HEK293 (cell line): Measurements from ENCODE around the gene SLC26A4.

Experiments
- CTCF ChIA-PET: fragments of 350-600 bp; formaldehyde crosslinking; extraction: SDS; loops from one replicate; lab custom pipeline; 2021; ENCODE audit warnings: antibody characterized with exemption; lab: Yijun Ruan, JAX
- POLR2A ChIA-PET: fragments of 300-600 bp; formaldehyde crosslinking; extraction: SDS; loops from one replicate; lab custom pipeline; 2020; ENCODE audit warnings: antibody characterized with exemption, inconsistent platforms; lab: Yijun Ruan, JAX
- H3K27ac ChIP-seq: fragments of 200-500 bp; sonication (Bioruptor generic); 2 replicates; pipeline ENCODE4 v1.5.1; 2014; ENCODE audit warnings: low read depth, low read length, control low read depth, inconsistent platforms; ENCODE audit errors: extremely low read depth
- H3K36me3 ChIP-seq, 2 experiments: fragments of 200-500 bp in 1 of 2; sonication (Bioruptor generic) in 1 of 2; 1 replicate in 1 of 2; 2 replicates in 1 of 2; pipeline ENCODE4 v1.5.1; 2014 to 2017; ENCODE audit warnings: inconsistent platforms in 2 of 2, low read length in 2 of 2; ENCODE audit not compliant: control insufficient read depth in 2 of 2, insufficient read depth in 1 of 2
- H3K4me1 ChIP-seq: fragments of 200-500 bp; sonication (Bioruptor generic); 2 replicates; pipeline ENCODE4 v1.5.1; 2014; ENCODE audit warnings: mild to moderate bottlenecking, low read length, inconsistent platforms; ENCODE audit not compliant: control insufficient read depth, insufficient read depth
- H3K4me3 ChIP-seq: 2 replicates; pipeline ENCODE4 v1.5.1; 2011; ENCODE audit warnings: low read depth, mild to moderate bottlenecking, control low read depth, low read length, moderate library complexity
- H3K9me3 ChIP-seq: fragments of 200-500 bp; sonication (Bioruptor generic); 2 replicates; pipeline ENCODE4 v1.5.1; 2014; ENCODE audit warnings: low read depth, low read length, inconsistent platforms; ENCODE audit not compliant: control insufficient read depth, insufficient read depth
- EGR2 ChIP-seq: fragments of 450-650 bp; formaldehyde crosslinking; IDR thresholded peaks from 2 replicates; pipeline ENCODE4 v1.5.1; 2016; ENCODE audit warnings: low read depth, missing biosample characterization, missing genetic modification characterization
- GLI2 ChIP-seq: fragments of 450-650 bp; formaldehyde crosslinking; IDR thresholded peaks from 2 replicates; pipeline ENCODE4; 2017; ENCODE audit warnings: missing biosample characterization, missing genetic modification characterization, low read depth, borderline replicate concordance
- IKZF3 ChIP-seq: fragments of 450-650 bp; IDR thresholded peaks from 2 replicates; pipeline ENCODE4 v1.5.0; 2018; ENCODE audit warnings: missing biosample characterization, mild to moderate bottlenecking, missing genetic modification characterization, moderate library complexity
- PBX3 ChIP-seq: sonication (generic); formaldehyde crosslinking; IDR thresholded peaks from 2 replicates; pipeline ENCODE4 v1.8.1; 2022; ENCODE audit warnings: mild to moderate bottlenecking, moderate library complexity, missing genetic modification reagents
- REPIN1 ChIP-seq: fragments of 450-650 bp; formaldehyde crosslinking; IDR thresholded peaks from 2 replicates; pipeline ENCODE4 v1.5.1; 2017; ENCODE audit warnings: missing biosample characterization, missing genetic modification characterization, low read depth
- SCRT1 ChIP-seq: fragments of 450-650 bp; formaldehyde crosslinking; IDR thresholded peaks from 2 replicates; pipeline ENCODE4 v1.5.1; 2016; ENCODE audit warnings: missing biosample characterization, missing genetic modification characterization, borderline replicate concordance
- SCRT2 ChIP-seq: fragments of 450-650 bp; formaldehyde crosslinking; IDR thresholded peaks from 2 replicates; pipeline ENCODE4 v1.5.1; 2016; ENCODE audit warnings: missing biosample characterization, missing genetic modification characterization
- SP7 ChIP-seq: fragments of 450-650 bp; formaldehyde crosslinking; IDR thresholded peaks from 2 replicates; pipeline ENCODE4 v1.5.1; 2016; ENCODE audit warnings: missing biosample characterization, missing genetic modification characterization
- ZBTB11 ChIP-seq: fragments of 450-650 bp; formaldehyde crosslinking; conservative IDR thresholded peaks from 2 replicates; pipeline ENCODE4 v1.5.1; 2016; ENCODE audit warnings: low read depth, missing biosample characterization, missing genetic modification characterization
- ZBTB8A ChIP-seq: fragments of 450-650 bp; formaldehyde crosslinking; IDR thresholded peaks from 2 replicates; pipeline ENCODE4 v1.5.1; 2016; ENCODE audit warnings: missing biosample characterization, missing genetic modification characterization
- ZNF112 ChIP-seq: fragments of 450-650 bp; formaldehyde crosslinking; IDR thresholded peaks from 2 replicates; pipeline ENCODE4 v1.5.0; 2017; ENCODE audit warnings: missing biosample characterization, missing genetic modification characterization
- ZNF132 ChIP-seq: fragments of 450-650 bp; formaldehyde crosslinking; IDR thresholded peaks from 2 replicates; pipeline ENCODE4 v1.5.1; 2017; ENCODE audit warnings: missing biosample characterization, missing genetic modification characterization, borderline replicate concordance
- ZNF169 ChIP-seq: fragments of 450-650 bp; formaldehyde crosslinking; IDR thresholded peaks from 2 replicates; pipeline ENCODE4 v1.5.1; 2016; ENCODE audit warnings: missing biosample characterization, missing genetic modification characterization
- ZNF174 ChIP-seq: fragments of 450-650 bp; formaldehyde crosslinking; IDR thresholded peaks from 2 replicates; pipeline ENCODE4 v1.5.0; 2017; ENCODE audit warnings: missing biosample characterization, mild to moderate bottlenecking, missing genetic modification characterization
- ZNF211 ChIP-seq: fragments of 450-650 bp; formaldehyde crosslinking; IDR thresholded peaks from 2 replicates; pipeline ENCODE4 v1.5.1; 2016; ENCODE audit warnings: low read depth, missing biosample characterization, missing genetic modification characterization
- ZNF239 ChIP-seq: fragments of 450-650 bp; formaldehyde crosslinking; IDR thresholded peaks from 2 replicates; pipeline ENCODE4 v1.5.1; 2016; ENCODE audit warnings: missing biosample characterization, missing genetic modification characterization
- ZNF311 ChIP-seq: fragments of 450-650 bp; formaldehyde crosslinking; IDR thresholded peaks from 2 replicates; pipeline ENCODE4 v1.5.1; 2017; ENCODE audit warnings: missing biosample characterization, missing genetic modification characterization, borderline replicate concordance
- ZNF350 ChIP-seq: fragments of 450-650 bp; formaldehyde crosslinking; IDR thresholded peaks from 2 replicates; pipeline ENCODE4 v1.5.0; 2017; ENCODE audit warnings: missing biosample characterization, mild to moderate bottlenecking, missing genetic modification characterization
- ZNF658 ChIP-seq: fragments of 450-650 bp; formaldehyde crosslinking; IDR thresholded peaks from 2 replicates; pipeline ENCODE4; 2016; ENCODE audit warnings: missing biosample characterization, missing genetic modification characterization
- ZNF664 ChIP-seq: fragments of 450-650 bp; formaldehyde crosslinking; IDR thresholded peaks from 2 replicates; pipeline ENCODE4 v1.5.1; 2016; ENCODE audit warnings: missing biosample characterization, missing genetic modification characterization
- ZNF707 ChIP-seq: fragments of 450-650 bp; formaldehyde crosslinking; IDR thresholded peaks from 2 replicates; pipeline ENCODE4 v1.5.1; 2016; ENCODE audit warnings: missing biosample characterization, missing genetic modification characterization
- ZNF785 ChIP-seq: fragments of 450-650 bp; formaldehyde crosslinking; IDR thresholded peaks from 2 replicates; pipeline ENCODE4 v1.5.1; 2016; ENCODE audit warnings: missing biosample characterization, missing genetic modification characterization
- ZNF830 ChIP-seq: fragments of 450-650 bp; IDR thresholded peaks from 2 replicates; pipeline ENCODE4 v1.5.0; 2018; ENCODE audit warnings: missing biosample characterization, missing genetic modification characterization, low read depth, mild to moderate bottlenecking, moderate library complexity
- TF ChIP-seq, protein P1 (sequence below): fragments of 450-650 bp; IDR thresholded peaks from 2 replicates; pipeline ENCODE4 v1.5.1; 2018; ENCODE audit warnings: missing biosample characterization, missing genetic modification characterization

The SLC26A4 gene

DNA sequence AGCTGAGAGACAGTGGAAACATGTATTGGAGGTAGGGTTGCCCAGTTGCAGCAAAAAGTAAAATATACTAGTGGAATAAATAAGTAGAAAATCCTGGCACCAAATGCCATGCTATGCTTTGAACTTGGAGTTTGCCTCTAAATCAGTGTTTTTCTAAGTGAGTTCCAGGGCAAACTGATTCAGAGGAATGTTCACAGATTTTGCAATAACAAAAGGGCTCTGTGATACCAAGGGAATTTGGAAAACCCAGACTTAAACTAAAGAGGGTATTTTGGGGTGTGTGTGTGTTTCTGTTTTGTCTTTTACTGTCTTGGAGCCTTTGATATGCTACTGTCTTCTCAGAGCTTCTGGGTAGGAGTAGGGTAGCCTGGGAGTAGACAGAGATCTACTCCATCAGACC is 39.9 kb downstream of the SLC26A4 start:
- no peak overlapping the region for H3K27ac ChIP-seq
- no peaks in the 10 kb centered on the region for H3K9me3 ChIP-seq
- no peaks in the 10 kb centered on the region for H3K4me1 ChIP-seq
- ChIA-PET CTCF (no interaction called here), POLR2A (no interaction called here)
- no peaks in the 10 kb centered on the region for H3K36me3 ChIP-seq
- H3K4me3 ChIP-seq, result no peak overlapping the region
- TF ChIP-seq REPIN1 (tag by site-specific recombination) (no peak), SCRT2 (tag by site-specific recombination) (no peak), ZNF112 (tag by site-specific recombination) (no peak), ZNF174 (tag by site-specific recombination) (no peak), ZNF169 (tag by site-specific recombination) (no peak), EGR2 (no peak), ZNF785 (tag by site-specific recombination) (no peak), ZNF211 (no peak), ZNF658 (tag by site-specific recombination) (no peak), ZBTB11 (tag by site-specific recombination) (no peak), PBX3 (CRISPR knock-in tag) (no peak), ZNF664 (tag by site-specific recombination) (no peak), SCRT1 (tag by site-specific recombination) (no peak), IKZF3 (no peak), ZBTB8A (no peak), ZNF830 (tag by site-specific recombination) (no peak)

DNA sequence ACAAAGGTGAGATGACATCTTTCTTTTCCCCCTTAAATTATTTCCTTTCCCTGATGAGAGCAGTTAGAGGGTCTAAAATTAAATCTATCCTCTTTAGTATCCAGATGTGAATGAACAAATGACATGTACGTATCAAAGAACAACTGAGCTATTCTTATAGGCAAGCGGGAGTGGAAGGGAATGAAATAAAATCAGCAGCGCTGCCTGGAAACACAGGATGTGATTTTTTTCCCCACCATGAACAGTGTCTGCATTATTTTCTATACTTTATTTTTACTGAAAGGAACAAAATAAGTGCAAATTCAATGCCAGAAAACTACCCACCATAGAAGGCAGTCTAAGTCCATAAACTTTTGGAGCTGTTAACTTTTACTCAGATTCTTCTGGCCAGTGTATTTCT is 40.6 kb downstream of the SLC26A4 start:
- Histone ChIP-seq H3K36me3 (no peaks in the 10 kb centered on the region), H3K9me3 (no peaks in the 10 kb centered on the region), H3K4me1 (no peaks in the 10 kb centered on the region), H3K27ac (no peak overlapping the region)
- CTCF ChIA-PET, result no interaction called here
- no peak for TF ChIP-seq ZNF211
- TF ChIP-seq SP7 (tag by site-specific recombination), result no peak
- TF ChIP-seq ZNF350 (tag by site-specific recombination), result no peak
- no peak for TF ChIP-seq ZNF311 (tag by site-specific recombination)
- TF ChIP-seq ZNF239 (tag by site-specific recombination), result no peak
- TF ChIP-seq GLI2 (tag by site-specific recombination), result no peak
- TF ChIP-seq SCRT1 (tag by site-specific recombination), result no peak
- no peak for TF ChIP-seq ZNF707 (tag by site-specific recombination)
- TF ChIP-seq, protein P1, sequence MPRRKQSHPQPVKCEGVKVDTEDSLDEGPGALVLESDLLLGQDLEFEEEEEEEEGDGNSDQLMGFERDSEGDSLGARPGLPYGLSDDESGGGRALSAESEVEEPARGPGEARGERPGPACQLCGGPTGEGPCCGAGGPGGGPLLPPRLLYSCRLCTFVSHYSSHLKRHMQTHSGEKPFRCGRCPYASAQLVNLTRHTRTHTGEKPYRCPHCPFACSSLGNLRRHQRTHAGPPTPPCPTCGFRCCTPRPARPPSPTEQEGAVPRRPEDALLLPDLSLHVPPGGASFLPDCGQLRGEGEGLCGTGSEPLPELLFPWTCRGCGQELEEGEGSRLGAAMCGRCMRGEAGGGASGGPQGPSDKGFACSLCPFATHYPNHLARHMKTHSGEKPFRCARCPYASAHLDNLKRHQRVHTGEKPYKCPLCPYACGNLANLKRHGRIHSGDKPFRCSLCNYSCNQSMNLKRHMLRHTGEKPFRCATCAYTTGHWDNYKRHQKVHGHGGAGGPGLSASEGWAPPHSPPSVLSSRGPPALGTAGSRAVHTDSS, result no peak
- no peak for TF ChIP-seq ZNF132 (tag by site-specific recombination)
- TF ChIP-seq, all 188 proteins: peak for 0
- POLR2A ChIA-PET, result no interaction called here
- no peak overlapping the region for H3K4me3 ChIP-seq
